Bronchial epithelial cell (primary cell): ENCODE measurements around the gene FBXO42. TPM values are rescaled to one million over a fixed set of nuclear protein-coding genes. Genes with fewer than 3 reads are reported as not detected.

Experiments used
- DNase-seq: peaks from one replicate; pipeline ENCODE4 v3.0.0-alpha.2; 2010; ENCODE audit warnings: low read depth
- FAIRE-seq: peaks from 2 replicates; lab custom pipeline; 2011; peaks lifted over from hg19 to GRCh38; lab: Jason Lieb, UNC
- H3K27me3 ChIP-seq: 2 replicates; pipeline ENCODE4 v1.5.1; 2011; ENCODE audit warnings: low read length; ENCODE audit not compliant: control insufficient read depth, insufficient read depth
- H3K36me3 ChIP-seq: 2 replicates; pipeline ENCODE4 v1.5.1; 2011; ENCODE audit warnings: low read length; ENCODE audit not compliant: control insufficient read depth, insufficient read depth
- H3K4me3 ChIP-seq: 2 replicates; pipeline ENCODE4 v1.5.1; 2011; ENCODE audit warnings: mild to moderate bottlenecking, low read depth, low read length, control low read depth
- total RNA-seq: library from RNA; depleted of rRNA; stranded (reverse); fragments of >200 nt; gene quantifications from 2 replicates; pipeline ENCODE4 v1.2.1, GENCODE V29; 2014
- TF ChIP-seq, protein P1 (sequence below): IDR thresholded peaks from 2 replicates; pipeline ENCODE4 v1.5.1; 2011; ENCODE audit warnings: mild to moderate bottlenecking, moderate library complexity, low read length, control low read depth, inconsistent platforms; ENCODE audit not compliant: insufficient read depth, severe bottlenecking

Gene FBXO42
- total RNA-seq, 1 donor from 2014 or later = 10.8 TPM

GRCh38 chr1:16239972-16240491 is 112.2 kb downstream of the FBXO42 start:
- no peak for FAIRE-seq
- TF ChIP-seq, protein P1, sequence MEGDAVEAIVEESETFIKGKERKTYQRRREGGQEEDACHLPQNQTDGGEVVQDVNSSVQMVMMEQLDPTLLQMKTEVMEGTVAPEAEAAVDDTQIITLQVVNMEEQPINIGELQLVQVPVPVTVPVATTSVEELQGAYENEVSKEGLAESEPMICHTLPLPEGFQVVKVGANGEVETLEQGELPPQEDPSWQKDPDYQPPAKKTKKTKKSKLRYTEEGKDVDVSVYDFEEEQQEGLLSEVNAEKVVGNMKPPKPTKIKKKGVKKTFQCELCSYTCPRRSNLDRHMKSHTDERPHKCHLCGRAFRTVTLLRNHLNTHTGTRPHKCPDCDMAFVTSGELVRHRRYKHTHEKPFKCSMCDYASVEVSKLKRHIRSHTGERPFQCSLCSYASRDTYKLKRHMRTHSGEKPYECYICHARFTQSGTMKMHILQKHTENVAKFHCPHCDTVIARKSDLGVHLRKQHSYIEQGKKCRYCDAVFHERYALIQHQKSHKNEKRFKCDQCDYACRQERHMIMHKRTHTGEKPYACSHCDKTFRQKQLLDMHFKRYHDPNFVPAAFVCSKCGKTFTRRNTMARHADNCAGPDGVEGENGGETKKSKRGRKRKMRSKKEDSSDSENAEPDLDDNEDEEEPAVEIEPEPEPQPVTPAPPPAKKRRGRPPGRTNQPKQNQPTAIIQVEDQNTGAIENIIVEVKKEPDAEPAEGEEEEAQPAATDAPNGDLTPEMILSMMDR = no peak
- Histone ChIP-seq H3K36me3 (no peaks in the 10 kb centered on the region), H3K4me3 (no peak overlapping the region), H3K27me3 (no peaks in the 10 kb centered on the region)
- no peak for DNase-seq

GRCh38 chr1:16237343-16237830 is 114.9 kb downstream of the FBXO42 start:
- Histone ChIP-seq H3K4me3 (peak overlapping the region; percentile 67), H3K27me3 (no peaks in the 10 kb centered on the region), H3K36me3 (peaks cover 2% of the 10 kb centered on the region)
- no peak for FAIRE-seq
- peak; percentile 29 for DNase-seq
- TF ChIP-seq, protein P1 = no peak

- DNase-seq (peak; percentile 84), FAIRE-seq (no peak)
- no peaks in the 10 kb centered on the region for H3K27me3 ChIP-seq
- TF ChIP-seq, protein P1 = no peak
- peaks cover 2% of the 10 kb centered on the region for H3K36me3 ChIP-seq
- H3K4me3 ChIP-seq = peak within 1 kb of the TSS; percentile 67
Measured at GRCh38 chr1:16236511-16237342, 115.6 kb downstream of the FBXO42 start, which contains the start of gene CPLANE2. CPLANE2 (minus strand) TSS chr1:16237183; CDS start chr1:16236742, 441 bp downstream.

- Histone ChIP-seq H3K36me3 (peaks cover 2% of the 10 kb centered on the region), H3K4me3 (peak overlapping the region; percentile 67), H3K27me3 (no peaks in the 10 kb centered on the region)
- FAIRE-seq (peak; percentile 98), DNase-seq (peak; percentile 61)
- TF ChIP-seq, protein P1 = peak; percentile 46
Measured at GRCh38 chr1:16235944-16236510, 116.3 kb downstream of the FBXO42 start.

- TF ChIP-seq, protein P1 = no peak
- Histone ChIP-seq H3K4me3 (no peak overlapping the region), H3K36me3 (peaks cover 2% of the 10 kb centered on the region), H3K27me3 (no peaks in the 10 kb centered on the region)
- FAIRE-seq (no peak), DNase-seq (peak; percentile 27)
Measured at GRCh38 chr1:16235347-16235746, 116.9 kb downstream of the FBXO42 start.
